H1 (cell line): ENCODE data around the gene GSG1L2. TPM values are rescaled to one million over a fixed set of nuclear protein-coding genes. Genes with fewer than 3 reads are reported as not detected.

ENCODE experiments used
- CTCF ChIA-PET: fragments of 300-600 bp; sonication (Branson Sonifier 250); formaldehyde crosslinking; loops from one replicate; lab custom pipeline; 2021; ENCODE audit not compliant: partially characterized antibody; lab: Charles Lee
- POLR2A ChIA-PET: fragments of 300-600 bp; sonication (Branson Sonifier 250); formaldehyde crosslinking; loops from one replicate; lab custom pipeline; 2021; ENCODE audit warnings: inconsistent platforms; ENCODE audit not compliant: partially characterized antibody; lab: Charles Lee
- DNase-seq, 2 experiments: peaks; one replicate each; pipeline versions ENCODE4 v3.0.0 to v3.0.0-alpha.2; 2010 to 2022; ENCODE audit warnings: low spot score in 2 of 2, low read depth in 1 of 2, mixed read lengths in 1 of 2
- FAIRE-seq: peaks from 2 replicates; lab custom pipeline; 2011; peaks lifted over from hg19 to GRCh38; lab: Jason Lieb, UNC
- H2AFZ ChIP-seq: 2 replicates; pipeline ENCODE4 v1.8.1; 2012; ENCODE audit warnings: low read length, inconsistent platforms
- H2AK5ac ChIP-seq: 2 replicates; pipeline ENCODE4 v1.6.1; 2013; ENCODE audit warnings: low read depth, low read length
- H2BK120ac ChIP-seq: replicated peaks from 2 replicates; pipeline ENCODE3; 2013; ENCODE audit warnings: low read depth, low read length, inconsistent platforms
- H2BK12ac ChIP-seq: 2 replicates; pipeline ENCODE4 v1.6.1; 2013; ENCODE audit warnings: low read depth, low read length
- H2BK15ac ChIP-seq: 2 replicates; pipeline ENCODE4 v1.6.1; 2013; ENCODE audit warnings: low read length
- H2BK20ac ChIP-seq: 2 replicates; pipeline ENCODE4 v1.6.1; 2013; ENCODE audit warnings: low read length
- H2BK5ac ChIP-seq: 2 replicates; pipeline ENCODE4 v1.6.1; 2013; ENCODE audit warnings: low read depth, low read length
- H3K14ac ChIP-seq: 2 replicates; pipeline ENCODE4 v1.6.1; 2013; ENCODE audit warnings: inconsistent platforms; ENCODE audit not compliant: insufficient read length
- H3K18ac ChIP-seq: 2 replicates; pipeline ENCODE4 v1.6.1; 2013; ENCODE audit warnings: low read length; ENCODE audit errors: extremely low read depth
- H3K23ac ChIP-seq: 2 replicates; pipeline ENCODE4 v1.6.1; 2013; ENCODE audit warnings: inconsistent platforms; ENCODE audit not compliant: insufficient read length
- H3K23me2 ChIP-seq: 2 replicates; pipeline ENCODE4 v1.6.1; 2013; ENCODE audit warnings: low read depth, low read length
- H3K27ac ChIP-seq: 2 replicates; pipeline ENCODE4 v1.6.1; 2011; ENCODE audit warnings: low read depth, low read length, inconsistent platforms
- H3K27me3 ChIP-seq, 4 experiments: replicated peaks in 1 of 4; 1 replicate in 1 of 4; 2 replicates in 3 of 4; pipeline versions ENCODE4 v1.6.1 to v1.8.1; 2011 to 2013; ENCODE audit warnings: low read length in 3 of 4, mild to moderate bottlenecking in 3 of 4, inconsistent platforms in 2 of 4, mixed read lengths in 2 of 4, moderate library complexity in 1 of 4; ENCODE audit not compliant: control insufficient read depth in 3 of 4, insufficient read depth in 3 of 4; ENCODE audit errors: extremely low read depth in 1 of 4
- H3K36me3 ChIP-seq, 4 experiments: 2 replicates each; pipeline versions ENCODE4 v1.6.1 to v1.8.1; 2011 to 2013; ENCODE audit warnings: mild to moderate bottlenecking in 4 of 4, low read length in 3 of 4, moderate library complexity in 2 of 4, control low read depth in 1 of 4, inconsistent platforms in 1 of 4; ENCODE audit not compliant: insufficient read depth in 4 of 4, control insufficient read depth in 2 of 4
- H3K4ac ChIP-seq: replicated peaks from 2 replicates; pipeline ENCODE3; 2013; ENCODE audit warnings: low read length, low read depth, mixed read lengths, inconsistent platforms; ENCODE audit not compliant: insufficient read length
- H3K4me1 ChIP-seq, 4 experiments: replicated peaks in 1 of 4; 1 replicate in 1 of 4; 2 replicates in 3 of 4; pipeline versions ENCODE4 v1.6.1 to v1.8.1; 2011 to 2013; ENCODE audit warnings: low read length in 3 of 4, inconsistent platforms in 2 of 4, mixed read lengths in 1 of 4; ENCODE audit not compliant: insufficient read depth in 4 of 4, control insufficient read depth in 3 of 4
- H3K4me2 ChIP-seq, 2 experiments: 2 replicates each; pipeline versions ENCODE4 v1.6.1 to v1.8.1; 2011 to 2013; ENCODE audit warnings: low read depth in 2 of 2, low read length in 2 of 2, control low read depth in 1 of 2, inconsistent platforms in 1 of 2, mild to moderate bottlenecking in 1 of 2; ENCODE audit not compliant: insufficient read depth in 1 of 2
- H3K4me3 ChIP-seq, 4 experiments: fragments of 200-600, 300-600 bp in 1 of 4; sonication (generic), shearing (Covaris generic), sonication (Bioruptor Twin) in 1 of 4; 2 replicates each; pipeline versions ENCODE4 v1.5.1 to v1.8.1; 2011 to 2016; ENCODE audit warnings: low read length in 4 of 4, low read depth in 3 of 4, control low read depth in 2 of 4, inconsistent platforms in 2 of 4, mild to moderate bottlenecking in 2 of 4, mixed read lengths in 1 of 4, moderate library complexity in 1 of 4; ENCODE audit not compliant: insufficient read depth in 2 of 4; ENCODE audit errors: extremely low read depth in 1 of 4
- H3K56ac ChIP-seq: replicated peaks from 2 replicates; pipeline ENCODE3; 2013; ENCODE audit warnings: low read depth, mild to moderate bottlenecking, mixed read lengths, low read length, inconsistent platforms; ENCODE audit not compliant: insufficient read length
- H3K79me1 ChIP-seq: 2 replicates; pipeline ENCODE4 v1.6.1; 2013; ENCODE audit warnings: low read depth, low read length, control low read depth
- H3K79me2 ChIP-seq, 2 experiments: 2 replicates each; pipeline versions ENCODE4 v1.6.1 to v1.8.1; 2012 to 2013; ENCODE audit warnings: low read length in 2 of 2, mild to moderate bottlenecking in 2 of 2, inconsistent platforms in 1 of 2; ENCODE audit not compliant: insufficient read depth in 2 of 2, control insufficient read depth in 1 of 2
- H3K9ac ChIP-seq, 4 experiments: replicated peaks in 1 of 4; 1 replicate in 1 of 4; 2 replicates in 3 of 4; pipeline versions ENCODE4 v1.6.1 to v1.8.1; 2011 to 2013; ENCODE audit warnings: low read depth in 3 of 4, low read length in 3 of 4, control low read depth in 2 of 4, mild to moderate bottlenecking in 2 of 4, moderate library complexity in 2 of 4, inconsistent platforms in 1 of 4; ENCODE audit errors: extremely low read depth in 1 of 4
- H3K9me3 ChIP-seq, 2 experiments: 2 replicates each; pipeline versions ENCODE4 v1.6.1 to v1.8.1; 2012 to 2013; ENCODE audit warnings: mild to moderate bottlenecking in 2 of 2, moderate library complexity in 2 of 2, control low read depth in 1 of 2, inconsistent platforms in 1 of 2, low read depth in 1 of 2, low read length in 1 of 2, mixed read lengths in 1 of 2; ENCODE audit not compliant: insufficient read depth in 2 of 2
- H4K20me1 ChIP-seq, 2 experiments: replicated peaks in 1 of 2; 2 replicates each; pipeline versions ENCODE3 to v1.8.1; 2011 to 2013; ENCODE audit warnings: inconsistent platforms in 2 of 2, low read length in 2 of 2, mild to moderate bottlenecking in 1 of 2; ENCODE audit not compliant: insufficient read depth in 2 of 2, control insufficient read depth in 1 of 2
- H4K5ac ChIP-seq: 2 replicates; pipeline ENCODE4 v1.6.1; 2013; ENCODE audit warnings: low read length, low read depth, mixed read lengths, inconsistent platforms; ENCODE audit not compliant: insufficient read length
- H4K8ac ChIP-seq: 2 replicates; pipeline ENCODE4 v1.8.0; 2013; ENCODE audit warnings: mild to moderate bottlenecking, moderate library complexity, low read length, inconsistent platforms; ENCODE audit not compliant: insufficient read depth; ENCODE audit errors: extremely low read depth
- H4K91ac ChIP-seq: replicated peaks from 2 replicates; pipeline ENCODE3; 2013; ENCODE audit warnings: low read length, mixed read lengths, inconsistent platforms; ENCODE audit not compliant: insufficient read length
- CBX5 ChIP-seq: fragments of 300-800, 300-1000 bp; sonication (generic); IDR thresholded peaks from 2 replicates; pipeline ENCODE4 v1.7.1; 2016; ENCODE audit warnings: antibody characterized with exemption, low read length, low read depth
- CTBP2 ChIP-seq: IDR thresholded peaks from 2 replicates; pipeline ENCODE4 v1.7.0; 2011; ENCODE audit warnings: borderline replicate concordance, mild to moderate bottlenecking, moderate library complexity, mixed read lengths, low read length; ENCODE audit not compliant: insufficient read depth, insufficient read length
- EZH2 ChIP-seq: fragments of 200-600 bp; sonication (generic); IDR thresholded peaks from 2 replicates; pipeline ENCODE4 v1.7.1; 2012; ENCODE audit warnings: low read depth, mild to moderate bottlenecking, moderate library complexity, low read length, inconsistent platforms; ENCODE audit not compliant: severe bottlenecking
- GABPA ChIP-seq: IDR thresholded peaks from 2 replicates; pipeline ENCODE4 v1.6.1; 2011; ENCODE audit warnings: mild to moderate bottlenecking, low read length, moderate library complexity, borderline replicate concordance; ENCODE audit not compliant: insufficient read depth
- JUN ChIP-seq: IDR thresholded peaks from 2 replicates; pipeline ENCODE4 v1.6.1; 2011; ENCODE audit warnings: low read depth, mild to moderate bottlenecking, improper control_type of control experiment, low read length
- POLR2A ChIP-seq, 2 experiments: IDR thresholded peaks; 1 replicate in 1 of 2; 2 replicates in 1 of 2; pipeline ENCODE4 v1.6.1; 2011; ENCODE audit warnings: low read depth in 2 of 2, low read length in 2 of 2, mild to moderate bottlenecking in 2 of 2; ENCODE audit errors: control extremely low read depth in 1 of 2
- POLR2AphosphoS5 ChIP-seq: IDR thresholded peaks from 2 replicates; pipeline ENCODE4 v1.6.1; 2011; ENCODE audit warnings: low read depth, low read length
- RBBP5 ChIP-seq: IDR thresholded peaks from 2 replicates; pipeline ENCODE4 v1.7.1; 2012; ENCODE audit warnings: low read depth, mild to moderate bottlenecking, inconsistent platforms, low read length, moderate library complexity, borderline replicate concordance
- SP1 ChIP-seq: IDR thresholded peaks from 2 replicates; pipeline ENCODE4 v1.6.1; 2011; ENCODE audit warnings: low read depth, low read length
- SP2 ChIP-seq: IDR thresholded peaks from 2 replicates; pipeline ENCODE4 v1.6.1; 2012; ENCODE audit warnings: mild to moderate bottlenecking, low read length, inconsistent platforms
- WGBS, 2 experiments: shearing (Covaris generic) in 1 of 2; methylation state at CpG; one replicate each; pipeline versions ENCODE4 v1.1.6 to v1.1.7; 2013 to 2015; ENCODE audit warnings: low lambda C conversion rate in 2 of 2, mixed read lengths in 2 of 2, inconsistent platforms in 1 of 2, low coverage in 1 of 2, missing lambda C conversion rate in 1 of 2; ENCODE audit not compliant: insufficient replicate concordance in 2 of 2, insufficient coverage in 1 of 2, insufficient read length in 1 of 2; ENCODE audit errors: extremely low coverage in 1 of 2, missing lambda C conversion rate in 1 of 2; 5-methylcytosine and 5-hydroxymethylcytosine counted together
- polyA plus RNA-seq, 7 experiments: library from polyadenylated mRNA; depleted of rRNA in 3 of 7; stranded (reverse) in 5 of 7; unstranded in 2 of 7; fragments of >200 nt in 5 of 7; fragments of 200-250 nt in 2 of 7; gene quantifications; 1 replicate in 5 of 7; 2 replicates in 1 of 7; 4 replicates in 1 of 7; pipeline versions ENCODE4 v1.2.1 to v1.2.3, GENCODE V29; 2011 to 2013; ENCODE audit warnings: missing spikeins in 2 of 7, mixed read lengths in 2 of 7
- total RNA-seq: library from RNA; stranded (reverse); fragmentation: NEBNext Ultra II Directional; extraction: Animal tissue kit (Norgen Biotek cat#: 25700); gene quantifications from 2 replicates; pipeline ENCODE4 v1.2.1, GENCODE V29; 2021

The GSG1L2 gene
- total and polyA plus RNA-seq, 2 of the 8 experiments (the other 6 are each of a cell fraction or from before 2014, with no cell fraction given) = not detected

DNA sequence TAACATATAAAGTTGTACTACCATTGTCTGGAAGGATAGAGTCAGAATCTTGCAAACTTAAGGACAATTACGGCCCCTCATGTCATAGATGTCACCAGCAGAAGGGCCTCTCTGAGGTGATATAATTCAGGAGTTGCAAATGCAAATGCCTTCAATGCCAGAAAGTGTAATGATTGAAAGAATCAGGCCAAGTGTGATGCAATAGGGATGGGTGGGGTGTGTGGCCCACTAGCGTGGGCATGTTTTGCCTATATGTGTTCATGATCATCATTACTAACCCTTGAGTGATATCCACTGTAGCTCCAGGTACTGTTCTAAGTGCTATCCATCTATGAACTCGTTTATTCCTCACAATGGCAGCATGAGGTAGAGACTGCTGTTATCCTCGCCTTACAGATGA lies 31.6 kb downstream of the GSG1L2 start:
- no peak overlapping the region for H3K56ac ChIP-seq
- no peak overlapping the region for H4K5ac ChIP-seq
- ChIA-PET POLR2A (no interaction called here), CTCF (interaction anchor here (0.6 to 1.0 kb wide), 2 partner anchors 49 to 99 kb away, joined by 3 read pairs; no protein-coding TSS in a partner anchor)
- no peak overlapping the region for H2BK120ac ChIP-seq
- no peaks in the 10 kb centered on the region for H3K36me3 ChIP-seq
- no peak for FAIRE-seq
- no peak overlapping the region for H2AFZ ChIP-seq
- TF ChIP-seq POLR2A (IDR thresholded peaks at IDR 0.05; ENCODE audit: control extremely low read depth in 1 of 2, low read depth in 2 of 2, low read length in 2 of 2) (no peak), CBX5 (no peak), POLR2AphosphoS5 (no peak), RBBP5 (no peak), SP2 (no peak), CTBP2 (no peak), GABPA (no peak), EZH2 (no peak), SP1 (no peak), JUN (no peak)
- TF ChIP-seq, all 59 proteins: peak for 0
- Histone ChIP-seq H3K27ac (no peak overlapping the region), H3K4me2 (no peak overlapping the region), H2AK5ac (no peak overlapping the region), H4K91ac (no peak overlapping the region), H3K23me2 (no peaks in the 10 kb centered on the region; the same call in 1 of the 2 replicates), H4K8ac (no peak overlapping the region), H3K79me2 (no peaks in the 10 kb centered on the region), H3K23ac (no peak overlapping the region), H3K4ac (no peak overlapping the region), H2BK20ac (no peak overlapping the region), H3K9me3 (no peaks in the 10 kb centered on the region), H2BK12ac (no peak overlapping the region), H4K20me1 (no peaks in the 10 kb centered on the region), H3K4me3 (no peak overlapping the region), H3K18ac (no peak overlapping the region), H3K9ac (no peak overlapping the region), H3K79me1 (no peaks in the 10 kb centered on the region), H2BK15ac (no peak overlapping the region), H2BK5ac (no peak overlapping the region), H3K14ac (no peak overlapping the region), H3K4me1 (no peaks in the 10 kb centered on the region), H3K27me3 (no peaks in the 10 kb centered on the region)
- DNase-seq = no peak
- WGBS, 2 experiments = 94% methylated on average over 4 of the region's 4 CpGs; no CpG with 5 or more reads in 1 of the 2 experiments
